ENCODE measurements around the gene CAPN9.

Gene CAPN9

GRCh38 chr1:230851291-230851691 is 104.1 kb downstream of the CAPN9 start:
- peak; percentile 93 for DNase-seq (ENCODE audit: low read depth)

Data from EH (cell line).